ENCODE results near the gene RELN. TPM values are rescaled to one million over a fixed set of nuclear protein-coding genes. Genes with fewer than 3 reads are reported as not detected.
A peak's percentile ranks its signal among the peaks of the same experiment; 100 is the strongest.

Gene RELN
- total RNA-seq, 1 donor from 2014 or later: not detected

DNA sequence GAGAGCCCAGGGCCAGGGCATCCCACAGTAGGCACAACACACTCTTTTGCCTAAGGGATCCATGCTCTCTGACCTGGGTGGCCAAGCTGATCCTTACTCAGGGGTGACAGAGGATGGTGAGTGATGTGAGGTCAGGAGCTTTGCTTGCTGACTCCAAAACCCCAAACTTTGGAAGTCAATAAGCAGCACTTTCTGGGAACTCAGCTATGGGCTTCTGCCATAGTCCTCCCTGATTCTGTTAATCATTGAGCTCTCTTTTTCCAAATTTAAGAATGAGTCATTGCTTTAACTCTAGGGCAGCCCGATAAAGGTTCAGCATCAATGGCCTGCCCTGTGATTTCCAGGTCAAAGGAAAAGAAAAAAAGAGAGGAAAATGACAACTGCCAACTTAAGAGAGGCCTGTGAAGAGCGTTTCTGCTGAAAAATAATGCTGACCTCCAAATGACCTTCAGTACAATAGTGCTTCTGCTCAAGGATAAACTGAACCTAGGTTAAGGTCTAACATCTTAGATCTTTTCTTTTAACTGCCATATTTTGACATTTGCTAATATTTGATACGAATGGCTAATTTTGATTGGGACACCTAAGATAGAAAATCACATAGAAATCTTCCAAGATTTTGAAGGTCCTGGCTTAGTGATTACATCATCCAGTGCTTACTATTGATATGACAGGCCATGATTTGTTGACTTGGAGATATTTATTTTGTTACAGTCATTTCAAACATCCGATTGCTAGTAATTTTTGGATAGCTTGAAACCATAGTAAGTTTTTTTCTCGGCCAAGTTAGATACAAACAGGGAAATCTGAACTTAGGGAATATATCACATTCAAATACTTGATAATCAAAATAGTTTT, 20.8 kb upstream of the RELN start:
- Mint-ChIP-seq H3K4me1 (ENCODE audit: low read depth) (no peaks in the 10 kb centered on the region), H3K36me3 (ENCODE audit: low read depth) (no peaks in the 10 kb centered on the region), H3K27ac (no peak overlapping the region), H3K27me3 (ENCODE audit: insufficient read depth) (no peaks in the 10 kb centered on the region), H3K9me3 (no peaks in the 10 kb centered on the region), H3K4me3 (no peak overlapping the region)
- DNase-seq (ENCODE audit: low spot score): no peak
- intact Hi-C loops (cut with micrococcal nuclease): no loop called here

GRCh38 chr7:104008107-104008506, 18.6 kb upstream of the RELN start:
- no peak overlapping the region for H3K27ac Mint-ChIP-seq
- no peaks in the 10 kb centered on the region for H3K4me1 Mint-ChIP-seq (ENCODE audit: low read depth)
- H3K27me3 Mint-ChIP-seq (ENCODE audit: insufficient read depth): no peaks in the 10 kb centered on the region
- intact Hi-C loops (cut with micrococcal nuclease): no loop called here
- no peaks in the 10 kb centered on the region for H3K9me3 Mint-ChIP-seq
- H3K4me3 Mint-ChIP-seq: no peak overlapping the region
- H3K36me3 Mint-ChIP-seq (ENCODE audit: low read depth): no peaks in the 10 kb centered on the region
- DNase-seq (ENCODE audit: low spot score): no peak

DNA sequence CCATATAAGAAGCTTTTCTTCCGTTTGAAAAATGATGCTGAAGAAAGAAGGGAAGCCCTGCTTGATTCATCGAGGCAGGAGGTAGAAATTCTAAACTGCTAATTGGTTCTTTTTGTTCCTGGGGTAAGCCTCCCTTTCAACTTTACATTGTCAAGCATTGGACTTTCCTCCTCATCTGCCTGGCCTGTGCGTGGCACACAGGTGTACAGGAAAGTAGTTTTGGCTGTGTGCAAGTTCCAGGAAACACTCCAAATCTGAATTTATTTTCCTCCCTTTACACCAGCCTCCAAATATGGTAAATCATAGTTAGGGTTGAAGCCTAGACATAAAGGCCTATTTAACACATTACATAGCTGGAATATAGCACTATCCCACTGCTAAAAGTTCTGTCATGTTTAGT, 18.2 kb upstream of the RELN start:
- intact Hi-C loops (cut with micrococcal nuclease): no loop called here
- DNase-seq (ENCODE audit: low spot score): no peak
- no peaks in the 10 kb centered on the region for H3K36me3 Mint-ChIP-seq (ENCODE audit: low read depth)
- H3K9me3 Mint-ChIP-seq: no peaks in the 10 kb centered on the region
- H3K4me1 Mint-ChIP-seq (ENCODE audit: low read depth): no peaks in the 10 kb centered on the region
- H3K27ac Mint-ChIP-seq: no peak overlapping the region
- H3K4me3 Mint-ChIP-seq: no peak overlapping the region
- no peaks in the 10 kb centered on the region for H3K27me3 Mint-ChIP-seq (ENCODE audit: insufficient read depth)

GRCh38 chr7:104005197-104005596, 15.7 kb upstream of the RELN start:
- no peaks in the 10 kb centered on the region for H3K36me3 Mint-ChIP-seq (ENCODE audit: low read depth)
- no peak for DNase-seq (ENCODE audit: low spot score)
- no peaks in the 10 kb centered on the region for H3K4me1 Mint-ChIP-seq (ENCODE audit: low read depth)
- no peak overlapping the region for H3K4me3 Mint-ChIP-seq
- no peak overlapping the region for H3K27ac Mint-ChIP-seq
- H3K27me3 Mint-ChIP-seq (ENCODE audit: insufficient read depth): no peaks in the 10 kb centered on the region
- intact Hi-C loops (cut with micrococcal nuclease): no loop called here
- H3K9me3 Mint-ChIP-seq: no peaks in the 10 kb centered on the region

- intact Hi-C loops (cut with micrococcal nuclease): no loop called here
- Mint-ChIP-seq H3K36me3 (ENCODE audit: low read depth) (no peaks in the 10 kb centered on the region), H3K27ac (no peak overlapping the region), H3K9me3 (no peaks in the 10 kb centered on the region), H3K27me3 (ENCODE audit: insufficient read depth) (peaks cover 7% of the 10 kb centered on the region), H3K4me3 (no peak overlapping the region), H3K4me1 (ENCODE audit: low read depth) (no peaks in the 10 kb centered on the region)
- no peak for DNase-seq (ENCODE audit: low spot score)
These were observed 7.2 kb upstream of the RELN start for GRCh38 chr7:103996639-103997038.

DNA sequence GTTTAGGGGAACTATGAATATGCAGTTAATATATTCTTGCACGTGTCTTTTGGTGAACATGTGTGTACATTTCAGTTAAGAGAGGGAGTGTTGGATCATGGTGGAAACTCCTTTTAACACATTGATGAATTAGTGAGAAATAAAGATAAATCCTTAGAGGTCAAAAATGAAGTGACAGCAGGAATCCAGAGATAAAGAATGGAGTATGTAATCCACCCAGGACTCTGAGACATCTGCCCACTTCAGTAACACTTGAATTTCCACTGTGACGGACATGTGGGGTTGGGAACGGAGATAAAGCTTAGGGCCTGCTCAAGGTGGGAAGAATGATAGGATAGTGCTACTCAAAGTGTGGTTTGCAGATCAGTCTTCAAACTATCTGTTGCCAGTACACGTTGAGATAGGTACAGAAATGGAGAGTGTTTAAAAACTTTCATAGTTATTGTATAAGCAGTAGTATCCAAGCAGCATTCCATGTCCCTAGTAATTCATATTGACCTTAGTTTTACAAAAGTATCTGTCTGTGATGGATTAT, 6.6 kb upstream of the RELN start:
- H3K27ac Mint-ChIP-seq: no peak overlapping the region
- no peaks in the 10 kb centered on the region for H3K9me3 Mint-ChIP-seq
- peaks cover 12% of the 10 kb centered on the region for H3K27me3 Mint-ChIP-seq (ENCODE audit: insufficient read depth)
- no peaks in the 10 kb centered on the region for H3K36me3 Mint-ChIP-seq (ENCODE audit: low read depth)
- H3K4me3 Mint-ChIP-seq: no peak overlapping the region
- intact Hi-C loops (cut with micrococcal nuclease): no loop called here
- no peaks in the 10 kb centered on the region for H3K4me1 Mint-ChIP-seq (ENCODE audit: low read depth)
- DNase-seq (ENCODE audit: low spot score): no peak

GRCh38 chr7:103995554-103995953, 6.1 kb upstream of the RELN start:
- peaks cover 18% of the 10 kb centered on the region for H3K27me3 Mint-ChIP-seq (ENCODE audit: insufficient read depth)
- no peaks in the 10 kb centered on the region for H3K36me3 Mint-ChIP-seq (ENCODE audit: low read depth)
- no peak overlapping the region for H3K4me3 Mint-ChIP-seq
- H3K9me3 Mint-ChIP-seq: no peaks in the 10 kb centered on the region
- no peak overlapping the region for H3K27ac Mint-ChIP-seq
- intact Hi-C loops (cut with micrococcal nuclease): no loop called here
- DNase-seq (ENCODE audit: low spot score): no peak
- peaks cover under 1% of the 10 kb centered on the region for H3K4me1 Mint-ChIP-seq (ENCODE audit: low read depth)

DNA sequence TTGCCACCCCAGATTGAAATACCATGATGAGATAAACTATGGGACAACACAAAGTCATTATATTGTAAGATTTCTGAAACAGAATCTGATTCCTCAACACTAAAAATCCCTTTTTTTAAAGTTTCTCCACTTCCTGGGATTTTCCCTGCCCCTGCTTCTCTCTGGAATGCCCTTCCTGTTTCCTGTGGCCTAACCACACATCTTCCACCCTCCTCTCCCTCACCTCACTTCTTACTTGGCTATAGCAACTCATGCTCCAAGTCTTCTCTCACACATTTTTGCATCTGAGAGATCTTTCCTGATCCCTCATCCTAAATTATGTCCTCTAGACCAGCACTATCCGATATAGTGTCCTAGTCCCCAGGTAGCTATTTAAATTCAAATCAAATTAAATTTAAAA, 4.1 kb upstream of the RELN start:
- H3K4me3 Mint-ChIP-seq: no peak overlapping the region
- no peaks in the 10 kb centered on the region for H3K36me3 Mint-ChIP-seq (ENCODE audit: low read depth)
- H3K27ac Mint-ChIP-seq: no peak overlapping the region
- H3K4me1 Mint-ChIP-seq (ENCODE audit: low read depth): peaks cover 6% of the 10 kb centered on the region
- peaks cover 27% of the 10 kb centered on the region for H3K27me3 Mint-ChIP-seq (ENCODE audit: insufficient read depth)
- intact Hi-C loops (cut with micrococcal nuclease): loop anchor here (5.0 kb wide), 1 partner anchor 164 kb away; no protein-coding TSS in a partner anchor
- no peak for DNase-seq (ENCODE audit: low spot score)
- H3K9me3 Mint-ChIP-seq: no peaks in the 10 kb centered on the region

- Mint-ChIP-seq H3K27me3 (ENCODE audit: insufficient read depth) (peaks cover 44% of the 10 kb centered on the region), H3K36me3 (ENCODE audit: low read depth) (no peaks in the 10 kb centered on the region), H3K4me3 (no peak overlapping the region), H3K4me1 (ENCODE audit: low read depth) (peaks cover 6% of the 10 kb centered on the region), H3K27ac (no peak overlapping the region), H3K9me3 (no peaks in the 10 kb centered on the region)
- no peak for DNase-seq (ENCODE audit: low spot score)
- intact Hi-C loops (cut with micrococcal nuclease): loop anchor here (5.0 kb wide), 1 partner anchor 166 kb away; no protein-coding TSS in a partner anchor
These were observed 1.9 kb upstream of the RELN start for GRCh38 chr7:103991406-103991805.

DNA sequence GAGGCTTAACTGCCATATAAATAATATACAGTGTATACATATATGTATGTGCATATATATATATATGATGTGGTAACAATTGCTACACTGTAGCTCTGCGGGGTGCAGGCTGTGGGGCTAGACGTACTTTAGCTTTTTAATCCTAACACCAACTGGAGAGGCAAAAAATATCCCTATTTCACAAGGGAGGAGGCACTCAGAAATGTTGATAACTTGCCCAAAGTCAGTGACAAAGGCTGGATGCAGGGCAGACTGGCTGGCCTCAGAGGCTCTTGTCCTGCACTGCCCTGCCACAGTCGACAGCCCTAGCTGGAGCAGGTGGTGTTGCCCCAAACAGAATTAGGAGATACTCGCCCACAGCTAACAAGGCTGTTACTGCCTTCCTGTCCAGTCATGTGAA, 1.5 kb upstream of the RELN start:
- no peak for DNase-seq (ENCODE audit: low spot score)
- no peaks in the 10 kb centered on the region for H3K36me3 Mint-ChIP-seq (ENCODE audit: low read depth)
- no peak overlapping the region for H3K27ac Mint-ChIP-seq
- intact Hi-C loops (cut with micrococcal nuclease): loop anchor here (5.0 kb wide), 1 partner anchor 166 kb away; no protein-coding TSS in a partner anchor
- H3K4me3 Mint-ChIP-seq: no peak overlapping the region
- peaks cover 45% of the 10 kb centered on the region for H3K27me3 Mint-ChIP-seq (ENCODE audit: insufficient read depth)
- peaks cover 6% of the 10 kb centered on the region for H3K4me1 Mint-ChIP-seq (ENCODE audit: low read depth)
- H3K9me3 Mint-ChIP-seq: no peaks in the 10 kb centered on the region

DNA sequence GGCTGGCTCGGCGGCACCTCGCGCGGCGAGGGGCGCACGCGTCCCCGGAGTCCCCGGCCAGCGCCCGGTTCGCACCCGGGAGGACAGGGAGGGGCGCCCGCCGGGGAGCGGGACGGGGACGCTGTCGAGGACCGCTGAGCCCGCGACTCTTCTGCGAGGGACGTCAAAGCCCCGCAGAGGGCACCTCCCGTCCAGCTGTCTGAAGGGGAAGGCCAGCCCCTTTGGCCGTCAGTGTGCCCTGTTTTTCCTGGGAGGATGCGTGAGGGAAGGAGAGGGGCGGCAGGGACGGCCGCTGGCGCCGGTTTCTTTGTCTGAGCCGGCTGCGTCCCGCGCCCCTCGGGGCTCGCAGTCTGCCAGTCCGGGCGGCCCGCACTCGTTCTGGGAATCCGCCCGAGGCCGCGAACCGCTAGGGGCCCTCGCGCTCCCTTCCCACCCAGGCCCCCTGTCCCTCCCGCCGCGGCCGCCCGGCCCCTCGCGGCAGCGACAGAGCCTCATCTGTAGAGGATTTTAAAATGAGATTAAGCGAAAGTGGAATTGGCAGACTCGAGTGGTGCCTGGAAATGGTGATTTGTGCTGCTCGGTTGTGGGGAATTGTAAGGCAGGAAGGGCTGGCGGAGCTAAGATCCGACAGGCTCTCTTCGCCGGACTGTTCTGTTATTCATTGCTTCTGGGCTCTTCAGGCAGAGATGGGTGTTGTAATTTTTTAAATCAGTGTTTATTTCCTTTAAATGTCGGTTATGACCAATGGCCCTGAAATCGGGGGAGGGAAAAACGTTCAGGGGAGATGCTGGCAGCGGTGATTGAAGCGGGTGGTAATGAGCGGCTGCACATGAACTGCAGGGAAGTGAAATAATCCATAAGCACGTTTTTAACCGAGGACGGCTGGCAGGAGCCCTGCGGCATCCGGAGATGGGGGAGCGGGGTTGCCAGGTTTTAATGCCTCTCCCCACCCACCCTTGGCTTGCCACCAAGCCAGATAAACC, 618 bp upstream of the RELN start:
- H3K4me1 Mint-ChIP-seq (ENCODE audit: low read depth): peaks cover 6% of the 10 kb centered on the region
- peak overlapping the region; percentile 23 for H3K4me3 Mint-ChIP-seq
- H3K27me3 Mint-ChIP-seq (ENCODE audit: insufficient read depth): peaks cover 47% of the 10 kb centered on the region
- H3K27ac Mint-ChIP-seq: no peak overlapping the region
- no peaks in the 10 kb centered on the region for H3K9me3 Mint-ChIP-seq
- DNase-seq (ENCODE audit: low spot score): no peak
- intact Hi-C loops (cut with micrococcal nuclease): loop anchor here (5.0 kb wide), 1 partner anchor 167 kb away; no protein-coding TSS in a partner anchor
- no peaks in the 10 kb centered on the region for H3K36me3 Mint-ChIP-seq (ENCODE audit: low read depth)

GRCh38 chr7:103988468-103989199, 824 bp downstream of the RELN start:
- intact Hi-C loops (cut with micrococcal nuclease): no loop called here
- no peaks in the 10 kb centered on the region for H3K36me3 Mint-ChIP-seq (ENCODE audit: low read depth)
- H3K27ac Mint-ChIP-seq: no peak overlapping the region
- peaks cover 6% of the 10 kb centered on the region for H3K4me1 Mint-ChIP-seq (ENCODE audit: low read depth)
- peaks cover 47% of the 10 kb centered on the region for H3K27me3 Mint-ChIP-seq (ENCODE audit: insufficient read depth)
- H3K4me3 Mint-ChIP-seq: peak overlapping the region; percentile 19
- no peak for DNase-seq (ENCODE audit: low spot score)
- no peaks in the 10 kb centered on the region for H3K9me3 Mint-ChIP-seq
